Measurements from ENCODE around the gene BRD2. TPM values are rescaled to one million over a fixed set of nuclear protein-coding genes. Genes with fewer than 3 reads are reported as not detected.

BRD2 gene
- total RNA-seq, 1 donor from 2014 or later, result 312 TPM

GRCh38 chr6:33021917-33022316 lies 53.5 kb downstream of the BRD2 start:
- H3K4me3 Mint-ChIP-seq, result no peak overlapping the region
- H3K36me3 Mint-ChIP-seq (ENCODE audit: low read depth), result no peaks in the 10 kb centered on the region
- no peak for DNase-seq (ENCODE audit: low read depth, low spot score)
- TF ChIP-seq CTCF (conservative IDR thresholded peaks at IDR 0.05), result no peak
- H3K9me3 Mint-ChIP-seq, result no peaks in the 10 kb centered on the region
- H3K4me1 Mint-ChIP-seq, result no peaks in the 10 kb centered on the region
- H3K27ac Mint-ChIP-seq (ENCODE audit: unreplicated experiment), result no peak overlapping the region
- peaks cover 64% of the 10 kb centered on the region for H3K27me3 Mint-ChIP-seq (ENCODE audit: low read depth)

- no peak for DNase-seq (ENCODE audit: low read depth, low spot score)
- Mint-ChIP-seq H3K4me3 (no peak overlapping the region), H3K27me3 (ENCODE audit: low read depth) (peaks cover 60% of the 10 kb centered on the region), H3K9me3 (no peaks in the 10 kb centered on the region), H3K27ac (ENCODE audit: unreplicated experiment) (no peak overlapping the region), H3K36me3 (ENCODE audit: low read depth) (no peaks in the 10 kb centered on the region), H3K4me1 (no peaks in the 10 kb centered on the region)
- no peak for TF ChIP-seq CTCF (conservative IDR thresholded peaks at IDR 0.05)
Measured at GRCh38 chr6:33023536-33023935, 55.1 kb downstream of the BRD2 start.

GRCh38 chr6:33024521-33024920 lies 56.1 kb downstream of the BRD2 start:
- Mint-ChIP-seq H3K27ac (ENCODE audit: unreplicated experiment) (no peak overlapping the region), H3K9me3 (no peaks in the 10 kb centered on the region), H3K27me3 (ENCODE audit: low read depth) (peaks cover 59% of the 10 kb centered on the region), H3K4me3 (no peak overlapping the region), H3K36me3 (ENCODE audit: low read depth) (no peaks in the 10 kb centered on the region), H3K4me1 (no peaks in the 10 kb centered on the region)
- DNase-seq (ENCODE audit: low read depth, low spot score), result no peak
- no peak for TF ChIP-seq CTCF (conservative IDR thresholded peaks at IDR 0.05)

GRCh38 chr6:33028220-33028849 lies 59.9 kb downstream of the BRD2 start:
- no peak for DNase-seq (ENCODE audit: low read depth, low spot score)
- H3K27ac Mint-ChIP-seq (ENCODE audit: unreplicated experiment), result no peak overlapping the region
- no peaks in the 10 kb centered on the region for H3K9me3 Mint-ChIP-seq

GRCh38 chr6:33029328-33030184 lies 61.2 kb downstream of the BRD2 start:
- Mint-ChIP-seq H3K36me3 (ENCODE audit: low read depth) (no peaks in the 10 kb centered on the region), H3K27ac (ENCODE audit: unreplicated experiment) (no peak overlapping the region), H3K27me3 (ENCODE audit: low read depth) (peaks cover 84% of the 10 kb centered on the region), H3K4me1 (no peaks in the 10 kb centered on the region), H3K9me3 (no peaks in the 10 kb centered on the region), H3K4me3 (no peak overlapping the region)
- TF ChIP-seq CTCF (conservative IDR thresholded peaks at IDR 0.05), result no peak
- DNase-seq (ENCODE audit: low read depth, low spot score), result no peak

More at GRCh38 chr6:33028220-33028849, 59.9 kb downstream of the BRD2 start:
- Mint-ChIP-seq H3K4me1 (no peaks in the 10 kb centered on the region), H3K27me3 (ENCODE audit: low read depth) (peaks cover 77% of the 10 kb centered on the region), H3K36me3 (ENCODE audit: low read depth) (no peaks in the 10 kb centered on the region), H3K4me3 (no peak overlapping the region)
- TF ChIP-seq CTCF (conservative IDR thresholded peaks at IDR 0.05), result no peak
